ENCODE data around the gene KRT33B. TPM values are rescaled to one million over a fixed set of nuclear protein-coding genes. Genes with fewer than 3 reads are reported as not detected.

The KRT33B gene
- total RNA-seq, 1 donor from 2014 or later, result 0.61 TPM

DNA sequence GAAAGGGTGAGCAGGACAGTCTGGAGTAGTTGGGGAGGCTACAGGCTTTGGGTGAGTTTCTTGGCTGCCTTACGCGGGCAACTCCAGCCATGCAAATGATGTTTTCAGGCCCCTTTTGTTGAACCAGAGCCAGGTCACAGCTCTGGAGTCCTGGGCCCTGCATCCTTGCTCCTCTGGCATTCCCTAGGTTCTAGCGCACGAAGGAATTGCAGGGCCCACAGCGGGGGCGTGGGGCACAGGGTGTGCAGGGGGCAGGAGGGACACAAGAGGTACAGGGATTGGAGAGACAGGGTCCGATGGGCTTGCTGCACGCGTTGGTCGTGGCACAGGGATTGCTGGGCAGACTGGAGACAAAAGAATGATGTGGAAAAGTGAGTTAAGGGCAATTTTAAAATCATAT is 24.2 kb upstream of the KRT33B start:
- DNase-seq, result no peak
- H3K4me1 Mint-ChIP-seq (ENCODE audit: low read depth, unreplicated experiment), result no peaks in the 10 kb centered on the region

GRCh38 chr17:41393294-41393693 is 23.7 kb upstream of the KRT33B start:
- Mint-ChIP-seq H3K27ac (ENCODE audit: unreplicated experiment) (no peak overlapping the region), H3K4me3 (ENCODE audit: unreplicated experiment) (no peak overlapping the region), H3K36me3 (ENCODE audit: unreplicated experiment) (no peaks in the 10 kb centered on the region), H3K4me1 (ENCODE audit: low read depth, unreplicated experiment) (no peaks in the 10 kb centered on the region), H3K9me3 (ENCODE audit: unreplicated experiment) (peaks cover 4% of the 10 kb centered on the region), H3K27me3 (ENCODE audit: unreplicated experiment) (peaks cover 5% of the 10 kb centered on the region)
- TF ChIP-seq, protein P1, sequence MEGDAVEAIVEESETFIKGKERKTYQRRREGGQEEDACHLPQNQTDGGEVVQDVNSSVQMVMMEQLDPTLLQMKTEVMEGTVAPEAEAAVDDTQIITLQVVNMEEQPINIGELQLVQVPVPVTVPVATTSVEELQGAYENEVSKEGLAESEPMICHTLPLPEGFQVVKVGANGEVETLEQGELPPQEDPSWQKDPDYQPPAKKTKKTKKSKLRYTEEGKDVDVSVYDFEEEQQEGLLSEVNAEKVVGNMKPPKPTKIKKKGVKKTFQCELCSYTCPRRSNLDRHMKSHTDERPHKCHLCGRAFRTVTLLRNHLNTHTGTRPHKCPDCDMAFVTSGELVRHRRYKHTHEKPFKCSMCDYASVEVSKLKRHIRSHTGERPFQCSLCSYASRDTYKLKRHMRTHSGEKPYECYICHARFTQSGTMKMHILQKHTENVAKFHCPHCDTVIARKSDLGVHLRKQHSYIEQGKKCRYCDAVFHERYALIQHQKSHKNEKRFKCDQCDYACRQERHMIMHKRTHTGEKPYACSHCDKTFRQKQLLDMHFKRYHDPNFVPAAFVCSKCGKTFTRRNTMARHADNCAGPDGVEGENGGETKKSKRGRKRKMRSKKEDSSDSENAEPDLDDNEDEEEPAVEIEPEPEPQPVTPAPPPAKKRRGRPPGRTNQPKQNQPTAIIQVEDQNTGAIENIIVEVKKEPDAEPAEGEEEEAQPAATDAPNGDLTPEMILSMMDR (IDR thresholded peaks at IDR 0.05; ENCODE audit: partially characterized antibody, unreplicated experiment), result no peak
- no peak for DNase-seq

More for the DNA sequence above, 24.2 kb upstream of the KRT33B start:
- Mint-ChIP-seq H3K27ac (ENCODE audit: unreplicated experiment) (no peak overlapping the region), H3K36me3 (ENCODE audit: unreplicated experiment) (no peaks in the 10 kb centered on the region), H3K27me3 (ENCODE audit: unreplicated experiment) (peaks cover 5% of the 10 kb centered on the region), H3K4me3 (ENCODE audit: unreplicated experiment) (no peak overlapping the region), H3K9me3 (ENCODE audit: unreplicated experiment) (peaks cover 4% of the 10 kb centered on the region)
- TF ChIP-seq, protein P1 (IDR thresholded peaks at IDR 0.05; ENCODE audit: partially characterized antibody, unreplicated experiment), result no peak

DNA sequence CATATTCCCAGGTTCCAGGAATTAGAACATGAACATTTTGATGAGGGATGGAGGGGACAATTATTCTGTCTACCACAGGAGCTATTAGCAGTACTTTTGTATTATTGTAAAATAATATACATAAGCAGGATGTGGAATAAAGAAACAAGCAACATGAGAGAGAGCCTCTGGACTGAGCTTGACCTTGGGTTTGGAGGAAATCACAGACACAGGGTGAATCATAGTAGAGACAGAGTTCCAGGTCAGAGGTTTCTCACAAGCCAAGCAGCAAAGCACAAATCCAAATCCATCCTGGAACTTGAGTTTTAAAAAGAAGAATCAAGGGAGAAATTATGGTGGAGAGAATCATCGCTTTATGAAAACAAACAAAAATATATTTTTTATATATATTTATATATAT is 22.7 kb upstream of the KRT33B start:
- TF ChIP-seq, protein P1 (IDR thresholded peaks at IDR 0.05; ENCODE audit: partially characterized antibody, unreplicated experiment), result no peak
- Mint-ChIP-seq H3K27ac (ENCODE audit: unreplicated experiment) (no peak overlapping the region), H3K27me3 (ENCODE audit: unreplicated experiment) (peaks cover 5% of the 10 kb centered on the region), H3K4me3 (ENCODE audit: unreplicated experiment) (no peak overlapping the region), H3K9me3 (ENCODE audit: unreplicated experiment) (peaks cover 4% of the 10 kb centered on the region), H3K4me1 (ENCODE audit: low read depth, unreplicated experiment) (no peaks in the 10 kb centered on the region), H3K36me3 (ENCODE audit: unreplicated experiment) (no peaks in the 10 kb centered on the region)
- no peak for DNase-seq

DNA sequence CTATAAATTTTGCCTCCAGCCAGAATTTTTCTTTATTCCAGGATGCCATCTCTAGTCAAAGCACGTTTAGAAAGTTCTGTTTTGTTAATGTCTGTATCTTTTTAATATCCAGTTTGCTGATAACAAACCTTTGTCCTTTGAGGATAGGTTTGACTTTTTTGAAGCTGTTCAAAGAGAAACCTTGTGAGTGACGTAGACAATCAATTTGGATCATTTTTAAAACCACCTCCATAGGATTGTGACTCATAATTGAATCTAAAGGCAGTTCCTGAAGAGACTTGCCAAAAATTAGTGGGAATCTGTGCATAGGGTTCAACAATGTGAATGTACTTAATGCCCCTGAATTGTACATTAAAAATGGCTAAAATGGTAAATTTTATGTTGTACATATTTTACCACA is 21.9 kb upstream of the KRT33B start:
- Mint-ChIP-seq H3K36me3 (ENCODE audit: unreplicated experiment) (peaks cover 3% of the 10 kb centered on the region), H3K4me1 (ENCODE audit: low read depth, unreplicated experiment) (no peaks in the 10 kb centered on the region), H3K27me3 (ENCODE audit: unreplicated experiment) (peaks cover 5% of the 10 kb centered on the region), H3K9me3 (ENCODE audit: unreplicated experiment) (peaks cover 6% of the 10 kb centered on the region), H3K4me3 (ENCODE audit: unreplicated experiment) (no peak overlapping the region), H3K27ac (ENCODE audit: unreplicated experiment) (no peak overlapping the region)
- DNase-seq, result no peak
- TF ChIP-seq, protein P1 (IDR thresholded peaks at IDR 0.05; ENCODE audit: partially characterized antibody, unreplicated experiment), result no peak

GRCh38 chr17:41390411-41390938 is 20.9 kb upstream of the KRT33B start:
- H3K9me3 Mint-ChIP-seq (ENCODE audit: unreplicated experiment), result peaks cover 6% of the 10 kb centered on the region
- peaks cover 2% of the 10 kb centered on the region for H3K27me3 Mint-ChIP-seq (ENCODE audit: unreplicated experiment)
- DNase-seq, result no peak
- no peak overlapping the region for H3K4me3 Mint-ChIP-seq (ENCODE audit: unreplicated experiment)
- H3K4me1 Mint-ChIP-seq (ENCODE audit: low read depth, unreplicated experiment), result no peaks in the 10 kb centered on the region
- peaks cover 8% of the 10 kb centered on the region for H3K36me3 Mint-ChIP-seq (ENCODE audit: unreplicated experiment)
- TF ChIP-seq, protein P1 (IDR thresholded peaks at IDR 0.05; ENCODE audit: partially characterized antibody, unreplicated experiment), result no peak
- H3K27ac Mint-ChIP-seq (ENCODE audit: unreplicated experiment), result no peak overlapping the region
